ENCODE results near the gene CHD8.

DNA sequence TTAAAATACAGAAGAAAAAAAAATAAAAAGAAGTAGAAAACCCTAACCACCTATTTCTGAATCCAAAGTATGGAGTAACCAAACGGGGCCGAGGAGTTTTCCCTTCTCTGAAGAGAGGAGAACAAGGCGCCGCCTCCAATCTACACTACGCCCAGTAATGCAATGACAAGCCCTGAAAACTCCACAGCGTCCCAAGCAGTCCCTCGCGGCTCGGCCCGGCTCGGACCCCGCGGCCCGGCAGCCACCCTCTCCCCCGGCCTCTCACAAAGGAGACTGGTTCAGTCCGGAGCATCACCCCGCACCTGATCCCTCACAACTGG lies 371 bp downstream of the CHD8 start:
- TF ChIP-seq, protein P1, sequence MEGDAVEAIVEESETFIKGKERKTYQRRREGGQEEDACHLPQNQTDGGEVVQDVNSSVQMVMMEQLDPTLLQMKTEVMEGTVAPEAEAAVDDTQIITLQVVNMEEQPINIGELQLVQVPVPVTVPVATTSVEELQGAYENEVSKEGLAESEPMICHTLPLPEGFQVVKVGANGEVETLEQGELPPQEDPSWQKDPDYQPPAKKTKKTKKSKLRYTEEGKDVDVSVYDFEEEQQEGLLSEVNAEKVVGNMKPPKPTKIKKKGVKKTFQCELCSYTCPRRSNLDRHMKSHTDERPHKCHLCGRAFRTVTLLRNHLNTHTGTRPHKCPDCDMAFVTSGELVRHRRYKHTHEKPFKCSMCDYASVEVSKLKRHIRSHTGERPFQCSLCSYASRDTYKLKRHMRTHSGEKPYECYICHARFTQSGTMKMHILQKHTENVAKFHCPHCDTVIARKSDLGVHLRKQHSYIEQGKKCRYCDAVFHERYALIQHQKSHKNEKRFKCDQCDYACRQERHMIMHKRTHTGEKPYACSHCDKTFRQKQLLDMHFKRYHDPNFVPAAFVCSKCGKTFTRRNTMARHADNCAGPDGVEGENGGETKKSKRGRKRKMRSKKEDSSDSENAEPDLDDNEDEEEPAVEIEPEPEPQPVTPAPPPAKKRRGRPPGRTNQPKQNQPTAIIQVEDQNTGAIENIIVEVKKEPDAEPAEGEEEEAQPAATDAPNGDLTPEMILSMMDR (IDR thresholded peaks at IDR 0.05), result no peak
- TF ChIP-seq POLR2A (IDR thresholded peaks at IDR 0.05), result no peak

Data from breast epithelium (tissue), 3 donors.